ENCODE results near the gene DUOXA1.

DNA sequence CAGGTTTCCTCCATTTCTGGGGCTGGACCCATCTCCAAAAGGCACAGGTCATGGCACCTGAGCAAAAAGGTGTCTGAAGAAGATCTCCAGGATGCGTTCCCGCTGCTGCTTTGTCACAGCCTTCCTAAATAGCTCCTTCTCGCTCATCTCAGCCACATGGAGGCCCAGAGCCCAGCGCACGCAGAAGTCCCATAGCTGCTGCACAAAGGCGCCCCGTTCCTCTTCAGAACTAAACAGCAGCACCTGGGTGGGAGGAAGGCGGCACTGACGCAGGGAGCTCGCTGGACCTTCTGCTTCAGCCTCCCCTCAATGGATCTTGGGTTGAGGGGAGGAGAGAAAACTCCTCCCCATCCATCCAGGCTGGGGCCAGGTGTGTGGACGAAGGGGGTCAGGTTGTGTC is 24.1 kb downstream of the DUOXA1 start:
- TF ChIP-seq ZNF274 (IDR thresholded peaks at IDR 0.05; ENCODE audit: low read depth, low read length) (no peak), SUZ12 (IDR thresholded peaks at IDR 0.05; ENCODE audit: extremely low read depth, insufficient read depth, insufficient read length) (no peak), YY1 (IDR thresholded peaks at IDR 0.05; ENCODE audit: insufficient read depth, insufficient read length) (no peak)
